NB4 (cell line): Measurements from ENCODE around the gene CDIPT.

Source experiments
- DNase-seq: peaks from one replicate; pipeline ENCODE4 v3.0.0; 2010; ENCODE audit warnings: low read depth
- H3K4me3 ChIP-seq: one replicate; pipeline ENCODE4 v1.5.1; 2011; ENCODE audit warnings: mild to moderate bottlenecking, low read depth, low read length, moderate library complexity
- MYC ChIP-seq: IDR thresholded peaks from 2 replicates; pipeline ENCODE4 v1.6.1; 2011; ENCODE audit warnings: low read depth, low read length
- POLR2A ChIP-seq: IDR thresholded peaks from 2 replicates; pipeline ENCODE4 v1.6.1; 2011; ENCODE audit warnings: mild to moderate bottlenecking; ENCODE audit not compliant: insufficient read length; ENCODE audit errors: extremely low read depth
- TF ChIP-seq, protein P1 (sequence below): IDR thresholded peaks from one replicate; pipeline ENCODE4 v1.5.1; 2012; ENCODE audit warnings: low read depth, low read length
- TF ChIP-seq, protein P2 (sequence below): IDR thresholded peaks from 2 replicates; pipeline ENCODE4 v1.6.1; 2011; ENCODE audit warnings: low read depth, low read length

CDIPT gene

GRCh38 chr16:29812754-29813643 lies 50.0 kb downstream of the CDIPT start:
- DNase-seq: no peak
- TF ChIP-seq MYC (no peak), POLR2A (no peak)
- TF ChIP-seq, protein P1, sequence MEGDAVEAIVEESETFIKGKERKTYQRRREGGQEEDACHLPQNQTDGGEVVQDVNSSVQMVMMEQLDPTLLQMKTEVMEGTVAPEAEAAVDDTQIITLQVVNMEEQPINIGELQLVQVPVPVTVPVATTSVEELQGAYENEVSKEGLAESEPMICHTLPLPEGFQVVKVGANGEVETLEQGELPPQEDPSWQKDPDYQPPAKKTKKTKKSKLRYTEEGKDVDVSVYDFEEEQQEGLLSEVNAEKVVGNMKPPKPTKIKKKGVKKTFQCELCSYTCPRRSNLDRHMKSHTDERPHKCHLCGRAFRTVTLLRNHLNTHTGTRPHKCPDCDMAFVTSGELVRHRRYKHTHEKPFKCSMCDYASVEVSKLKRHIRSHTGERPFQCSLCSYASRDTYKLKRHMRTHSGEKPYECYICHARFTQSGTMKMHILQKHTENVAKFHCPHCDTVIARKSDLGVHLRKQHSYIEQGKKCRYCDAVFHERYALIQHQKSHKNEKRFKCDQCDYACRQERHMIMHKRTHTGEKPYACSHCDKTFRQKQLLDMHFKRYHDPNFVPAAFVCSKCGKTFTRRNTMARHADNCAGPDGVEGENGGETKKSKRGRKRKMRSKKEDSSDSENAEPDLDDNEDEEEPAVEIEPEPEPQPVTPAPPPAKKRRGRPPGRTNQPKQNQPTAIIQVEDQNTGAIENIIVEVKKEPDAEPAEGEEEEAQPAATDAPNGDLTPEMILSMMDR: no peak
- TF ChIP-seq, protein P2, sequence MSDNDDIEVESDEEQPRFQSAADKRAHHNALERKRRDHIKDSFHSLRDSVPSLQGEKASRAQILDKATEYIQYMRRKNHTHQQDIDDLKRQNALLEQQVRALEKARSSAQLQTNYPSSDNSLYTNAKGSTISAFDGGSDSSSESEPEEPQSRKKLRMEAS: no peak
- no peak overlapping the region for H3K4me3 ChIP-seq

DNA sequence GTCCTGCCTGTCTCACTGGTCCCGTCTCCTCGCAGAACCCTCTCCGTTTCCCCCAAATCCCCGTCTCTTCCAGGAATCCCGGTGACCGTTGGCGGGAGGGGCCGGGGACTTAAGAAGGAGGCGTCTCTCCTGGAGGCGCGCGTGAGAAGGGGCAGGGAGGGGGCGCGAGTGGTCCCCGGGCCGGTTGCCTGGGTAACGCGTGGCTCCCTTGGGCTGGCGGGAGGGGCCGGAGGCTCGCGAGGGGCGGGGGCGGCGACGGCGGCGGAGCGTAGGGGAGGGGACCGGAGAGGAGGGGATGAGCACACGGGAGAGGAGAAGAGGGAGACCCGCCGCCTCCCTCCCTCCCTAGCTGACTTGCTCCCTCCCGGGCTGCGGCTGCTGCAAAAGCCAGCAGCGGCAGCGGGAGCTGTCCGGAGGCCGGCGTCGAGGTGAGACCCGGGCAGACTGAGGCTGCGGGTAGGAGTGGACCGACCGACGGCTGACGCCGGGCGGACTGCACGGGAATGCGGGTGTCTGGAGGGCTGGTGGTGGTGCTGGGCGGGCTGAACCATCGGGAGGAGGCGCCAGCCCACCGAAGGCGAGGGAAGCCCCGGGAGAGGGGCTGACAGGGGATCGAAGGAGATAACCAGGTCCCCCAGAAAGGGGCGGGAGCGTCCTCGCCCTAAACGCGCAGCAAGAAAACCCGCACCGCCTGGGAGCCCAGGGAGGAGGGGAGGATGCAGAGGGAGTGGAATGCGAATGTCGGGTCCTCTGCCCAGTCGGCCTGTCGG lies 50.9 kb downstream of the CDIPT start, which contains the start of gene PRRT2:
Gene PRRT2 (plus strand): TSS at position 298 of the 770 bp plus-strand sequence. CDS start 862 bp downstream, outside the sequence.
- TF ChIP-seq, protein P2: no peak
- TF ChIP-seq MYC: no peak
- no peak for TF ChIP-seq POLR2A
- TF ChIP-seq, protein P1: no peak
- peak; percentile 79 for DNase-seq
- H3K4me3 ChIP-seq: peak within 1 kb of the TSS; percentile 34

- TF ChIP-seq, protein P2: no peak
- TF ChIP-seq, protein P1: no peak
- TF ChIP-seq MYC (no peak), POLR2A (no peak)
- peak; percentile 91 for DNase-seq
- peak overlapping the region; percentile 34 for H3K4me3 ChIP-seq
Measured at GRCh38 chr16:29811170-29811895, 51.7 kb downstream of the CDIPT start.

DNA sequence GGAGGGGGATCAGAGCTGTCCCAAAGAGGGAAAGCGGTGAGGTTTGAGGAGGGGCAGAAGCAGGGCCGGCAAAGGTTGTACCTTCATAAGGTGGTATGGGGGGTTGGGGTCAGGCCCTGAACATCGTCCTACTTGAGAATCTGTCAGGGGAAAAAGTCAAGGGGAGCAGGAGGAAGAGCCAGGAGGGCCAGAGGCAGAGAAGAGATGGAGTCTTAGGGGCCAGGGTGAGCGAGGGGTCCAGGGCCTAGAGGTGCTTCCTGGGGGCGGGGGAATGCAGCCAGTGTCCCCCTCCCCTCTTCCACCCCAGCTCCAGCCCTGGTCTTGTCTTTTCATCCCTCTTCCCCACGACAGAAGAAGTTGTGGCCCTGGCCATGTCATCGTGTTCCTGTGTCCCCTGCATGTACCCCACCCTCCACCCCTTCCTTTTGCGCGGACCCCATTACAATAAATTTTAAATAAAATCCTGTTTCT lies 52.3 kb downstream of the CDIPT start:
- TF ChIP-seq MYC: no peak
- TF ChIP-seq POLR2A: no peak
- TF ChIP-seq, protein P2: no peak
- TF ChIP-seq, protein P1: no peak
- peak overlapping the region; percentile 16 for H3K4me3 ChIP-seq
- DNase-seq: no peak
